Measurements from ENCODE around the gene AMFR.

Gene AMFR

DNA sequence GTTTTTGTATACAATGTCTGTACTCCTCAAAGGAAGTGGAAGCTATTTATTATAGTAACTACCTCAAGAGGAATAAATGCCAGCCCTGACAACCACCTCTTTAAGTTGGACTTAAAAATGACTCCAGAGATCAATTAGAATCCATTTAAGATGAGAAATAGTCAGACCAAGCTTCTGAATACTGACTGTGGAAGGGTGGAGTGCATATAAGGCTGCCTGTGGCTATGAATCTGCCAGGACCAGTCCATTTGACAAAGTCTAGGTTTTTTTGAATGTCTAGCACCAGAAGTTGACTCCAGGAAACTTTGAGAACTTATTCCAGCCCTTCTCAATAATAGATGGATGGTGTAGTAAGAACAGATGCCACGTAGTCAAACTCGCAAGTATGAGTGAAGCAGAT is 41.0 kb upstream of the AMFR start:
- TF ChIP-seq RBAK (tag by site-specific recombination; IDR thresholded peaks at IDR 0.05) (no peak), ZSCAN16 (tag by site-specific recombination; IDR thresholded peaks at IDR 0.05) (no peak), ZNF514 (tag by site-specific recombination; IDR thresholded peaks at IDR 0.05) (no peak)
- POLR2A ChIA-PET, result no interaction called here
- H3K36me3 ChIP-seq (ENCODE audit: control insufficient read depth in 2 of 2, insufficient read depth in 1 of 2, low read length in 2 of 2), result peaks cover 58 to 90% of the 10 kb centered on the region in 2 experiments
- CTCF ChIA-PET, result interaction anchor here (0.7 kb wide), 1 partner anchor 488 kb away, joined by 3 read pairs; no protein-coding TSS in a partner anchor
- H3K4me1 ChIP-seq (ENCODE audit: control insufficient read depth, insufficient read depth, low read length), result no peaks in the 10 kb centered on the region
- H3K9me3 ChIP-seq (ENCODE audit: control insufficient read depth, insufficient read depth, low read depth, low read length), result no peaks in the 10 kb centered on the region
- no peak overlapping the region for H3K27ac ChIP-seq (ENCODE audit: extremely low read depth, low read depth, low read length)
- no peak overlapping the region for H3K4me3 ChIP-seq (ENCODE audit: low read depth, low read length)

DNA sequence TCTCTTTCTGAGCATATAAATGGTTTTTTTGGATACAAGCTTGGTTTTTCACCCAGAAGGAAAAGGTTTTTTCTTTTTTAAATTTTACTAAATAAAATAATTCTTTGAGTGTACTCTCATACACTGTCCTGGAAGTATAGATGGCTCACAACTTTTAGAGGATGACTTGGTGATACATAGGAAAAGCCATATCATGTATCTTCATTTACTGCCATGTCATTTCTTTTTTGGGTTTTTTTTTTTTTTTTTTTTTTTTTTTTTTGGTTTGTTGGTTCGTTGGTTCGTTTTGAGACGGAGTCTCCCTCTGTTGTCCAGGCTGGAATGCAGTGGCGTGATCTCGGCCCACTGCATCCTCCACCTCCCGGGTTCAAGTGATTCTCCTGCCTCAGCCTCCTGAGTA is 37.8 kb upstream of the AMFR start:
- H3K4me3 ChIP-seq (ENCODE audit: low read depth, low read length), result no peak overlapping the region
- no peaks in the 10 kb centered on the region for H3K4me1 ChIP-seq (ENCODE audit: control insufficient read depth, insufficient read depth, low read length)
- ChIA-PET CTCF (interaction anchor here (1.2 kb wide), 1 partner anchor 62 kb away, joined by 4 read pairs; no protein-coding TSS in a partner anchor), POLR2A (no interaction called here)
- H3K27ac ChIP-seq (ENCODE audit: extremely low read depth, low read depth, low read length), result no peak overlapping the region
- TF ChIP-seq, protein P1, sequence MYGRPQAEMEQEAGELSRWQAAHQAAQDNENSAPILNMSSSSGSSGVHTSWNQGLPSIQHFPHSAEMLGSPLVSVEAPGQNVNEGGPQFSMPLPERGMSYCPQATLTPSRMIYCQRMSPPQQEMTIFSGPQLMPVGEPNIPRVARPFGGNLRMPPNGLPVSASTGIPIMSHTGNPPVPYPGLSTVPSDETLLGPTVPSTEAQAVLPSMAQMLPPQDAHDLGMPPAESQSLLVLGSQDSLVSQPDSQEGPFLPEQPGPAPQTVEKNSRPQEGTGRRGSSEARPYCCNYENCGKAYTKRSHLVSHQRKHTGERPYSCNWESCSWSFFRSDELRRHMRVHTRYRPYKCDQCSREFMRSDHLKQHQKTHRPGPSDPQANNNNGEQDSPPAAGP (tag by site-specific recombination; IDR thresholded peaks at IDR 0.05), result no peak
- TF ChIP-seq, protein P2, sequence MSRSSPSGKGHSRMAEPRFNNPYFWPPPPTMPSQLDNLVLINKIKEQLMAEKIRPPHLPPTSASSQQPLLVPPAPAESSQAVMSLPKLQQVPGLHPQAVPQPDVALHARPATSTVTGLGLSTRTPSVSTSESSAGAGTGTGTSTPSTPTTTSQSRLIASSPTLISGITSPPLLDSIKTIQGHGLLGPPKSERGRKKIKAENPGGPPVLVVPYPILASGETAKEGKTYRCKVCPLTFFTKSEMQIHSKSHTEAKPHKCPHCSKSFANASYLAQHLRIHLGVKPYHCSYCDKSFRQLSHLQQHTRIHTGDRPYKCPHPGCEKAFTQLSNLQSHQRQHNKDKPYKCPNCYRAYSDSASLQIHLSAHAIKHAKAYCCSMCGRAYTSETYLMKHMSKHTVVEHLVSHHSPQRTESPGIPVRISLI (tag by site-specific recombination; IDR thresholded peaks at IDR 0.05), result 0 out of 2 replicates have a peak, but pooled peaks have one; percentile 12
- H3K9me3 ChIP-seq (ENCODE audit: control insufficient read depth, insufficient read depth, low read depth, low read length), result no peaks in the 10 kb centered on the region
- H3K36me3 ChIP-seq (ENCODE audit: control insufficient read depth in 2 of 2, insufficient read depth in 1 of 2, low read length in 2 of 2), result peaks cover 46 to 89% of the 10 kb centered on the region in 2 experiments

DNA sequence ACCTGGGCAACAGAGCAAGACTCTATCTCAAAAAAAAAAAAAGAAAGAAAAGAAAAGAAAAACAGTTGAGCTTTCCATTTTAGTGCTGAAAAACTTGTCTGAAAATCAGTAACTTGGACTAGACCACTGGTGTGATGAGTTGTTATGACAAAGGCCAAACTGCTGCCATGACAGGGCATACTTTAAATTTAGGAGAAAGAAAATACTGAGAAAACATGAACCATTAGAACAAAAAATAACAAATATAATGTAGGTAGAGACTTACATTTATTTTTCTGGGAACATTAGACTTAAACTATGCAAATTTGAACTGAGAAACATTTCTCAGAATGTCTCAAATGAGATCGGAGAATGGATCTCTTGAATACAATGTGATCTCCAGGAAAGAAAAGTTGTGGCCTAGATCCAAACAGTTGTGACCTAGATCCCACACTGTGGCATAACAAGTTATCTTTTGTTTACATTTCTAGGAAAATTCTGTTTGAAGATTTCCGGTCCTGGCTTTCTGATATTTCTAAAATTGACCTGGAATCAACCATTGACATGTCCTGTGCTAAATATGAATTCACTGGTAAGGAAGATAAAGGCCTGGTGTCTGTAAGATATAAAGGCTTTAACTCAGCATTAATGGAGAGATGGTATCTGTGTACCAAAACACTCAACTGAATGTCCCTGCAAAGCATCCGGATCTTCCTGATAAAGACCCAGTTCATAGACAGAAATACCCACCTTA is 36.9 kb upstream of the AMFR start:
- Histone ChIP-seq H3K9me3 (ENCODE audit: control insufficient read depth, insufficient read depth, low read depth, low read length) (no peaks in the 10 kb centered on the region), H3K4me3 (ENCODE audit: low read depth, low read length) (no peak overlapping the region), H3K27ac (ENCODE audit: extremely low read depth, low read depth, low read length) (no peak overlapping the region), H3K36me3 (ENCODE audit: control insufficient read depth in 2 of 2, insufficient read depth in 1 of 2, low read length in 2 of 2) (peaks cover 44 to 87% of the 10 kb centered on the region in 2 experiments), H3K4me1 (ENCODE audit: control insufficient read depth, insufficient read depth, low read length) (no peaks in the 10 kb centered on the region)
- ChIA-PET CTCF (interaction anchor here (1.2 kb wide), 1 partner anchor 61 kb away, joined by 4 read pairs; no protein-coding TSS in a partner anchor), POLR2A (no interaction called here)
- TF ChIP-seq ZNF174 (tag by site-specific recombination; IDR thresholded peaks at IDR 0.05), result no peak
- TF ChIP-seq MYNN (tag by site-specific recombination; IDR thresholded peaks at IDR 0.05; ENCODE audit: borderline replicate concordance), result no peak
- TF ChIP-seq, protein P3, sequence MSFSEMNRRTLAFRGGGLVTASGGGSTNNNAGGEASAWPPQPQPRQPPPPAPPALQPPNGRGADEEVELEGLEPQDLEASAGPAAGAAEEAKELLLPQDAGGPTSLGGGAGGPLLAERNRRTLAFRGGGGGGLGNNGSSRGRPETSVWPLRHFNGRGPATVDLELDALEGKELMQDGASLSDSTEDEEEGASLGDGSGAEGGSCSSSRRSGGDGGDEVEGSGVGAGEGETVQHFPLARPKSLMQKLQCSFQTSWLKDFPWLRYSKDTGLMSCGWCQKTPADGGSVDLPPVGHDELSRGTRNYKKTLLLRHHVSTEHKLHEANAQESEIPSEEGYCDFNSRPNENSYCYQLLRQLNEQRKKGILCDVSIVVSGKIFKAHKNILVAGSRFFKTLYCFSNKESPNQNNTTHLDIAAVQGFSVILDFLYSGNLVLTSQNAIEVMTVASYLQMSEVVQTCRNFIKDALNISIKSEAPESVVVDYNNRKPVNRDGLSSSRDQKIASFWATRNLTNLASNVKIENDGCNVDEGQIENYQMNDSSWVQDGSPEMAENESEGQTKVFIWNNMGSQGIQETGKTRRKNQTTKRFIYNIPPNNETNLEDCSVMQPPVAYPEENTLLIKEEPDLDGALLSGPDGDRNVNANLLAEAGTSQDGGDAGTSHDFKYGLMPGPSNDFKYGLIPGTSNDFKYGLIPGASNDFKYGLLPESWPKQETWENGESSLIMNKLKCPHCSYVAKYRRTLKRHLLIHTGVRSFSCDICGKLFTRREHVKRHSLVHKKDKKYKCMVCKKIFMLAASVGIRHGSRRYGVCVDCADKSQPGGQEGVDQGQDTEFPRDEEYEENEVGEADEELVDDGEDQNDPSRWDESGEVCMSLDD (tag by site-specific recombination; IDR thresholded peaks at IDR 0.05), result no peak
- no peak for TF ChIP-seq BCL11B (tag by site-specific recombination; IDR thresholded peaks at IDR 0.05; ENCODE audit: low read depth)
- TF ChIP-seq ZFP41 (tag by site-specific recombination; IDR thresholded peaks at IDR 0.05; ENCODE audit: borderline replicate concordance), result no peak
- TF ChIP-seq SP2 (tag by site-specific recombination; IDR thresholded peaks at IDR 0.05), result no peak
- TF ChIP-seq ZNF2 (tag by site-specific recombination; IDR thresholded peaks at IDR 0.05), result no peak
- TF ChIP-seq, protein P4, sequence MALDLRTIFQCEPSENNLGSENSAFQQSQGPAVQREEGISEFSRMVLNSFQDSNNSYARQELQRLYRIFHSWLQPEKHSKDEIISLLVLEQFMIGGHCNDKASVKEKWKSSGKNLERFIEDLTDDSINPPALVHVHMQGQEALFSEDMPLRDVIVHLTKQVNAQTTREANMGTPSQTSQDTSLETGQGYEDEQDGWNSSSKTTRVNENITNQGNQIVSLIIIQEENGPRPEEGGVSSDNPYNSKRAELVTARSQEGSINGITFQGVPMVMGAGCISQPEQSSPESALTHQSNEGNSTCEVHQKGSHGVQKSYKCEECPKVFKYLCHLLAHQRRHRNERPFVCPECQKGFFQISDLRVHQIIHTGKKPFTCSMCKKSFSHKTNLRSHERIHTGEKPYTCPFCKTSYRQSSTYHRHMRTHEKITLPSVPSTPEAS (tag by site-specific recombination; IDR thresholded peaks at IDR 0.05), result no peak
